Measurements from ENCODE around the gene ORC5. TPM values are rescaled to one million over a fixed set of nuclear protein-coding genes. Genes with fewer than 3 reads are reported as not detected.

Gene ORC5
- total RNA-seq, 1 donor = 22.1 TPM

GRCh38 chr7:104161244-104161643 lies 46.6 kb downstream of the ORC5 start:
- Histone ChIP-seq H3K27ac (ENCODE audit: low read depth, low read length) (no peak overlapping the region), H3K9me3 (ENCODE audit: low read depth, low read length) (no peaks in the 10 kb centered on the region), H3K27me3 (ENCODE audit: insufficient read depth, low read length) (no peaks in the 10 kb centered on the region), H4K20me1 (ENCODE audit: insufficient read depth, low read length) (peaks cover 2% of the 10 kb centered on the region), H3K4me3 (ENCODE audit: insufficient read depth, low read length) (no peak overlapping the region), H3K4me1 (ENCODE audit: insufficient read depth, low read length) (no peaks in the 10 kb centered on the region), H3K36me3 (ENCODE audit: insufficient read depth, low read length) (peaks cover 11% of the 10 kb centered on the region), H3K4me2 (ENCODE audit: insufficient read depth, low read length) (no peak overlapping the region), H3K79me2 (ENCODE audit: insufficient read depth, low read length) (no peaks in the 10 kb centered on the region), H2AFZ (ENCODE audit: low read length) (no peak overlapping the region)
- no peak for DNase-seq (ENCODE audit: insufficient read length, low spot score, missing footprints)
- no peak for TF ChIP-seq CTCF (IDR thresholded peaks at IDR 0.05; ENCODE audit: extremely low read depth, low read depth, low read length)

GRCh38 chr7:104160375-104160774 lies 47.4 kb downstream of the ORC5 start:
- H3K27ac ChIP-seq (ENCODE audit: low read depth, low read length) = no peak overlapping the region
- H3K79me2 ChIP-seq (ENCODE audit: insufficient read depth, low read length) = no peaks in the 10 kb centered on the region
- H2AFZ ChIP-seq (ENCODE audit: low read length) = no peak overlapping the region
- H3K4me2 ChIP-seq (ENCODE audit: insufficient read depth, low read length) = no peak overlapping the region
- no peaks in the 10 kb centered on the region for H3K27me3 ChIP-seq (ENCODE audit: insufficient read depth, low read length)
- H3K36me3 ChIP-seq (ENCODE audit: insufficient read depth, low read length) = peaks cover 11% of the 10 kb centered on the region
- DNase-seq (ENCODE audit: insufficient read length, low spot score, missing footprints) = no peak
- peaks cover 2% of the 10 kb centered on the region for H4K20me1 ChIP-seq (ENCODE audit: insufficient read depth, low read length)
- no peaks in the 10 kb centered on the region for H3K9me3 ChIP-seq (ENCODE audit: low read depth, low read length)
- peak; percentile 39 for TF ChIP-seq CTCF (IDR thresholded peaks at IDR 0.05; ENCODE audit: extremely low read depth, low read depth, low read length)
- H3K4me3 ChIP-seq (ENCODE audit: insufficient read depth, low read length) = no peak overlapping the region
- no peaks in the 10 kb centered on the region for H3K4me1 ChIP-seq (ENCODE audit: insufficient read depth, low read length)

- no peak overlapping the region for H2AFZ ChIP-seq (ENCODE audit: low read length)
- TF ChIP-seq CTCF (IDR thresholded peaks at IDR 0.05; ENCODE audit: extremely low read depth, low read depth, low read length) = peak; percentile 69
- no peaks in the 10 kb centered on the region for H3K4me1 ChIP-seq (ENCODE audit: insufficient read depth, low read length)
- H3K27me3 ChIP-seq (ENCODE audit: insufficient read depth, low read length) = no peaks in the 10 kb centered on the region
- no peak overlapping the region for H3K4me2 ChIP-seq (ENCODE audit: insufficient read depth, low read length)
- no peak overlapping the region for H3K27ac ChIP-seq (ENCODE audit: low read depth, low read length)
- no peaks in the 10 kb centered on the region for H3K9me3 ChIP-seq (ENCODE audit: low read depth, low read length)
- H4K20me1 ChIP-seq (ENCODE audit: insufficient read depth, low read length) = peaks cover 2% of the 10 kb centered on the region
- peaks cover 8% of the 10 kb centered on the region for H3K36me3 ChIP-seq (ENCODE audit: insufficient read depth, low read length)
- H3K79me2 ChIP-seq (ENCODE audit: insufficient read depth, low read length) = no peaks in the 10 kb centered on the region
- DNase-seq (ENCODE audit: insufficient read length, low spot score, missing footprints) = no peak
- H3K4me3 ChIP-seq (ENCODE audit: insufficient read depth, low read length) = no peak overlapping the region
These were observed 51.0 kb downstream of the ORC5 start for GRCh38 chr7:104156842-104157277.

- H3K27ac ChIP-seq (ENCODE audit: low read depth, low read length) = no peak overlapping the region
- no peak overlapping the region for H3K4me2 ChIP-seq (ENCODE audit: insufficient read depth, low read length)
- DNase-seq (ENCODE audit: insufficient read length, low spot score, missing footprints) = no peak
- no peaks in the 10 kb centered on the region for H3K9me3 ChIP-seq (ENCODE audit: low read depth, low read length)
- no peak overlapping the region for H3K4me3 ChIP-seq (ENCODE audit: insufficient read depth, low read length)
- no peaks in the 10 kb centered on the region for H3K79me2 ChIP-seq (ENCODE audit: insufficient read depth, low read length)
- peaks cover 2% of the 10 kb centered on the region for H4K20me1 ChIP-seq (ENCODE audit: insufficient read depth, low read length)
- H3K27me3 ChIP-seq (ENCODE audit: insufficient read depth, low read length) = no peaks in the 10 kb centered on the region
- TF ChIP-seq CTCF (IDR thresholded peaks at IDR 0.05; ENCODE audit: extremely low read depth, low read depth, low read length) = no peak
- no peaks in the 10 kb centered on the region for H3K4me1 ChIP-seq (ENCODE audit: insufficient read depth, low read length)
- no peaks in the 10 kb centered on the region for H3K36me3 ChIP-seq (ENCODE audit: insufficient read depth, low read length)
- no peak overlapping the region for H2AFZ ChIP-seq (ENCODE audit: low read length)
These were observed 54.5 kb downstream of the ORC5 start for GRCh38 chr7:104153287-104153686.

Measured in osteoblast (primary cell).